PC-3 (cell line): Measurements from ENCODE around the gene HINFP. TPM values are rescaled to one million over a fixed set of nuclear protein-coding genes. Genes with fewer than 3 reads are reported as not detected.

Source experiments
- ATAC-seq: fragments of 200-7000 bp; cut with Tn5 transposase; 2 replicates; pipeline ENCODE4 v1.9.1; 2020; ENCODE audit warnings: mild to moderate bottlenecking, moderate library complexity
- BruUV-seq: library from RNA; stranded (reverse); fragments of 400-500 nt; replicated peaks from 2 replicates; lab custom pipeline; 2021; lab: Mats Ljungman, UMichigan
- CTCF ChIA-PET: fragments of 300-600 bp; sonication (Branson Sonifier 250); formaldehyde crosslinking; loops from one replicate; lab custom pipeline; 2022; ENCODE audit warnings: antibody characterized with exemption; lab: Charles Lee
- POLR2A ChIA-PET: fragments of 300-600 bp; sonication (Branson Sonifier 250); formaldehyde crosslinking; loops from one replicate; lab custom pipeline; 2022; ENCODE audit warnings: antibody characterized with exemption; ENCODE audit not compliant: unreplicated experiment; lab: Charles Lee
- DNase-seq: peaks from one replicate; pipeline ENCODE4 v3.0.0-alpha.2; 2015
- H2AFZ ChIP-seq: fragments of 300-600 bp; sonication (generic); 2 replicates; pipeline ENCODE4 v1.6.0; 2016; ENCODE audit warnings: antibody characterized with exemption, low read length
- H3F3A ChIP-seq: fragments of 300-600 bp; sonication (generic); one replicate; pipeline ENCODE4 v1.6.0; 2017; ENCODE audit warnings: antibody characterized with exemption, low read length, control low read depth, mild to moderate bottlenecking; ENCODE audit not compliant: unreplicated experiment
- H3K27ac ChIP-seq: fragments of 300-600 bp; sonication (generic); 2 replicates; pipeline ENCODE4 v1.5.1; 2016; ENCODE audit warnings: mild to moderate bottlenecking, low read length
- H3K27me3 ChIP-seq: fragments of 300-600 bp; sonication (generic); 2 replicates; pipeline ENCODE4 v1.6.1; 2016; ENCODE audit warnings: low read length, mixed read lengths
- H3K36me3 ChIP-seq: fragments of 300-600 bp; sonication (generic); 2 replicates; pipeline ENCODE4 v1.6.1; 2016; ENCODE audit warnings: low read depth, mixed run types, low read length, mixed read lengths
- H3K4me1 ChIP-seq: fragments of 300-600 bp; sonication (generic); 2 replicates; pipeline ENCODE4 v1.5.1; 2016; ENCODE audit warnings: low read length; ENCODE audit not compliant: insufficient read depth
- H3K4me2 ChIP-seq: fragments of 300-600 bp; sonication (generic); 2 replicates; pipeline ENCODE4 v1.6.0; 2016; ENCODE audit warnings: low read length
- H3K4me3 ChIP-seq: fragments of 300-600 bp; sonication (generic); 2 replicates; pipeline ENCODE4 v1.5.1; 2016; ENCODE audit warnings: mild to moderate bottlenecking, low read length, mixed read lengths
- H3K79me2 ChIP-seq: fragments of 300-600 bp; sonication (generic); 2 replicates; pipeline ENCODE4 v1.6.1; 2017; ENCODE audit warnings: low read length, mixed read lengths
- H3K9ac ChIP-seq: fragments of 300-600 bp; sonication (generic); 2 replicates; pipeline ENCODE4 v1.6.0; 2016; ENCODE audit warnings: mild to moderate bottlenecking, low read length
- H3K9me2 ChIP-seq: fragments of 300-600 bp; sonication (generic); replicated peaks from 2 replicates; pipeline ENCODE4 v1.6.1; 2016; ENCODE audit warnings: mixed run types, low read length, mixed read lengths
- H3K9me3 ChIP-seq: fragments of 300-600 bp; sonication (generic); 2 replicates; pipeline ENCODE4 v1.6.1; 2016; ENCODE audit warnings: low read length, mixed read lengths
- H4K20me1 ChIP-seq: fragments of 300-600 bp; sonication (generic); 2 replicates; pipeline ENCODE4 v1.6.1; 2016; ENCODE audit warnings: low read length, mixed read lengths
- EZH2 ChIP-seq: fragments of 300-600 bp; sonication (generic); IDR thresholded peaks from one replicate; pipeline ENCODE4 v1.6.1; 2017; ENCODE audit warnings: antibody characterized with exemption, mild to moderate bottlenecking, low read length; ENCODE audit not compliant: unreplicated experiment
- EZH2phosphoT487 ChIP-seq: fragments of 300-600 bp; sonication (generic); IDR thresholded peaks from 2 replicates; pipeline ENCODE4 v1.6.1; 2018; ENCODE audit warnings: mild to moderate bottlenecking, antibody characterized with exemption, low read length, borderline replicate concordance
- intact Hi-C: fragments of 100-400 bp; cut with micrococcal nuclease; formaldehyde crosslinking; loops from 2 replicates; pipeline ENCODE4 v1.9.0; 2023
- total RNA-seq: library from RNA; depleted of rRNA; stranded (reverse); fragments of >200 nt; gene quantifications from 2 replicates; pipeline ENCODE4 v1.2.3, GENCODE V29; 2014
- TF ChIP-seq, protein P1 (sequence below): fragments of 300-600 bp; sonication (generic); conservative IDR thresholded peaks from 2 replicates; pipeline ENCODE4 v1.5.1; 2017; ENCODE audit warnings: antibody characterized with exemption, low read depth, mild to moderate bottlenecking, low read length

HINFP gene
- total RNA-seq, 1 experiment from 2014 or later = 24.7 TPM

DNA sequence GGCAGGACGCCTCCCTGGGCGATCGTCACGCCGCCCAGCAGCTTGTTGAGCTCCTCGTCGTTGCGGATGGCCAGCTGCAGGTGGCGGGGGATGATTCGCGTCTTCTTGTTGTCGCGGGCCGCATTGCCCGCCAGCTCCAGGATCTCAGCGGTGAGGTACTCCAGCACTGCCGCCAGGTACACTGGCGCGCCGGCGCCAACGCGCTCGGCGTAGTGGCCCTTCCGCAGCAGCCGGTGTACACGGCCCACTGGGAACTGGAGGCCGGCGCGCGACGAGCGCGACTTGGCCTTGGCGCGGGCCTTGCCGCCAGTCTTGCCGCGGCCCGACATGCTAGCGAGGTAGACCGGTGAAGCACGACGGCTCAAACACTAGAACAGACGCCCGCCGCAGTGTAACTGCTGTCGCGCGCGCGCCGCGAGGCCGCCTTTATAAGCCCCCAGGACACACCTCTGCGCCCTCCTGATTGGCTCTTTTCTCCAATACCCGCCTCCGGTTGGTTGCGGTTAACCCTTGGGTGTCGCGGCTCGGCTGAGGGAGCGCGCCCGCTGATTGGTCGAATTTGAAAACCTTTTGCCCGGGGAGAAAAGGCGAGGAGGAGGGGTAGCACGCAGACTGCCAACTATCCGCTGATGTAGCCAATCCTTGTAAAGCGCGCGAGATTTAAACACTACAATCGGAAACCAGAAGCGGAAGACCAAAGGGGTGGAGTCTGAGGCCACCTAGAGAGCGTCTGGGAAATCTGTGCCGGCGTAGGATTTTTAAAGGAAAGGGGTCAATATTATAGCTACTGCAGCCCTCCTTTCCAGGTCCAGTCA is 26.1 kb upstream of the HINFP start:
- TSS peak; percentile 55 for BruUV-seq
- ChIA-PET POLR2A (interaction anchor here (0.6 to 1.1 kb wide), 5 partner anchors 10 to 28 kb away, joined by 3 to 11 read pairs (median 5); partner anchors contain the start of genes C2CD2L, HINFP, HMBS and VPS11), CTCF (interaction anchor here (0.6 to 1.4 kb wide), 7 partner anchors 10 to 101 kb away, joined by 3 to 5 read pairs (median 3); partner anchors contain the start of genes C2CD2L, HINFP and HMBS)
- peak overlapping the region; percentile 94 for H3K4me2 ChIP-seq
- peaks cover 49% of the 10 kb centered on the region for H3K79me2 ChIP-seq
- peaks cover 17% of the 10 kb centered on the region for H3F3A ChIP-seq
- peaks cover 28% of the 10 kb centered on the region for H3K4me1 ChIP-seq
- TF ChIP-seq, protein P1, sequence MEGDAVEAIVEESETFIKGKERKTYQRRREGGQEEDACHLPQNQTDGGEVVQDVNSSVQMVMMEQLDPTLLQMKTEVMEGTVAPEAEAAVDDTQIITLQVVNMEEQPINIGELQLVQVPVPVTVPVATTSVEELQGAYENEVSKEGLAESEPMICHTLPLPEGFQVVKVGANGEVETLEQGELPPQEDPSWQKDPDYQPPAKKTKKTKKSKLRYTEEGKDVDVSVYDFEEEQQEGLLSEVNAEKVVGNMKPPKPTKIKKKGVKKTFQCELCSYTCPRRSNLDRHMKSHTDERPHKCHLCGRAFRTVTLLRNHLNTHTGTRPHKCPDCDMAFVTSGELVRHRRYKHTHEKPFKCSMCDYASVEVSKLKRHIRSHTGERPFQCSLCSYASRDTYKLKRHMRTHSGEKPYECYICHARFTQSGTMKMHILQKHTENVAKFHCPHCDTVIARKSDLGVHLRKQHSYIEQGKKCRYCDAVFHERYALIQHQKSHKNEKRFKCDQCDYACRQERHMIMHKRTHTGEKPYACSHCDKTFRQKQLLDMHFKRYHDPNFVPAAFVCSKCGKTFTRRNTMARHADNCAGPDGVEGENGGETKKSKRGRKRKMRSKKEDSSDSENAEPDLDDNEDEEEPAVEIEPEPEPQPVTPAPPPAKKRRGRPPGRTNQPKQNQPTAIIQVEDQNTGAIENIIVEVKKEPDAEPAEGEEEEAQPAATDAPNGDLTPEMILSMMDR = 0 out of 2 replicates have a peak, but pooled peaks have one; percentile 29
- no peak for TF ChIP-seq EZH2phosphoT487
- H3K36me3 ChIP-seq = peaks cover 46% of the 10 kb centered on the region
- H3K4me3 ChIP-seq = peak overlapping the region; percentile 90
- peaks cover 28% of the 10 kb centered on the region for H4K20me1 ChIP-seq
- intact Hi-C loops = loop anchor here (2.0 kb wide), 2 partner anchors 38 to 102 kb away; partner anchors contain the start of gene HYOU1
- peak; percentile 100 for DNase-seq
- peak; percentile 79 for ATAC-seq
- peak overlapping the region; percentile 97 for H3K9ac ChIP-seq
- peak overlapping the region; percentile 53 for H3K27ac ChIP-seq
- no peaks in the 10 kb centered on the region for H3K27me3 ChIP-seq
- H3K9me3 ChIP-seq = no peaks in the 10 kb centered on the region
- H3K9me2 ChIP-seq = no peaks in the 10 kb centered on the region
- peak overlapping the region; percentile 76 for H2AFZ ChIP-seq

DNA sequence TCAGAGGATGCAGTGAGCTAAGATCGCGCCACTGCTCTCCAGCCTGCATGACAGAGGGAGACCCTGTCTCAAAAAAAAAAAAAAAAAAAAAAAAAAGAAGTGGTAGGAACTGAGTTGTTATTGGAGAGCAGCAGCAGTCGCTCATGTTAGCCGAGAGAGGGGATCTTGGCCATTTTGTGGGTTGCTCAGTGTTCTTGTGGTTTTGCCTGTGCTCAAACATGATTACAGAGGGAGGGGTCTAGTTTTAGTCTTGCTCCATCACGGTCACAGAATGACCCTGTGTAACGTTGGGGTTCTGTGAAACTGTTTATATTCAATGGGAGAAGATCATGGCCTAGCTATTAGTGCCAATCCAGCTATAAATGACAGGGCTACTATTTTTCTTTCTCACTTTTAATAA is 21.7 kb upstream of the HINFP start:
- Histone ChIP-seq H2AFZ (no peak overlapping the region), H3K4me3 (peak overlapping the region; percentile 89), H3K27ac (no peak overlapping the region), H3K9me2 (no peaks in the 10 kb centered on the region), H3K79me2 (peaks cover 43% of the 10 kb centered on the region), H4K20me1 (0 out of 2 replicates have a peak, but pooled peaks cover 3% of the 10 kb centered on the region), H3K9ac (peak overlapping the region; percentile 84; the same call in 1 of the 2 replicates), H3K4me2 (peak overlapping the region; percentile 96), H3K36me3 (peaks cover 24% of the 10 kb centered on the region), H3K27me3 (no peaks in the 10 kb centered on the region), H3K9me3 (no peaks in the 10 kb centered on the region), H3F3A (no peaks in the 10 kb centered on the region), H3K4me1 (peaks cover 23% of the 10 kb centered on the region)
- no TSS peak for BruUV-seq
- CTCF ChIA-PET = no interaction called here
- POLR2A ChIA-PET = no interaction called here
- DNase-seq (no peak), ATAC-seq (no peak)
- TF ChIP-seq, protein P1 = no peak
- no peak for TF ChIP-seq EZH2
- no peak for TF ChIP-seq EZH2phosphoT487
- intact Hi-C loops = loop anchor here (2.0 kb wide), 2 partner anchors 15 to 21 kb away; partner anchors contain the start of genes HINFP and HMBS
